Astrocyte (in vitro differentiated cells and primary cell): Measurements from ENCODE around the gene DIMT1. TPM values are rescaled to one million over a fixed set of nuclear protein-coding genes. Genes with fewer than 3 reads are reported as not detected.

ENCODE experiments used
- DNase-seq: peaks from one replicate; pipeline ENCODE4 v3.0.0-alpha.2; 2010; ENCODE audit warnings: low read depth
- FAIRE-seq: peaks from 2 replicates; lab custom pipeline; 2011; peaks lifted over from hg19 to GRCh38; lab: Jason Lieb, UNC
- H2AFZ ChIP-seq: 2 replicates; pipeline ENCODE4 v1.6.0; 2012; ENCODE audit warnings: low read depth, low read length, inconsistent platforms
- H3K27ac ChIP-seq: 2 replicates; pipeline ENCODE4 v1.5.1; 2011; ENCODE audit warnings: low read depth, low read length, inconsistent platforms
- H3K27me3 ChIP-seq: 2 replicates; pipeline ENCODE4 v1.6.0; 2011; ENCODE audit warnings: low read length, inconsistent platforms; ENCODE audit not compliant: insufficient read depth
- H3K36me3 ChIP-seq: 2 replicates; pipeline ENCODE4 v1.5.1; 2011; ENCODE audit warnings: low read length, inconsistent platforms; ENCODE audit not compliant: insufficient read depth
- H3K4me1 ChIP-seq: 2 replicates; pipeline ENCODE4 v1.5.1; 2011; ENCODE audit warnings: low read length, inconsistent platforms; ENCODE audit not compliant: insufficient read depth
- H3K4me2 ChIP-seq: 2 replicates; pipeline ENCODE4 v1.6.0; 2012; ENCODE audit warnings: low read length, inconsistent platforms
- H3K4me3 ChIP-seq: 2 replicates; pipeline ENCODE4 v1.5.1; 2011; ENCODE audit warnings: low read depth, mild to moderate bottlenecking, low read length, inconsistent platforms; ENCODE audit not compliant: insufficient read depth
- H3K79me2 ChIP-seq: 2 replicates; pipeline ENCODE4 v1.6.0; 2012; ENCODE audit warnings: mild to moderate bottlenecking, low read length, inconsistent platforms; ENCODE audit not compliant: insufficient read depth
- H3K9ac ChIP-seq: 2 replicates; pipeline ENCODE4 v1.6.0; 2012; ENCODE audit warnings: mild to moderate bottlenecking, low read length, inconsistent platforms
- H3K9me3 ChIP-seq: 2 replicates; pipeline ENCODE4 v1.5.1; 2012; ENCODE audit warnings: low read depth, mild to moderate bottlenecking, low read length, inconsistent platforms; ENCODE audit not compliant: insufficient read depth
- H4K20me1 ChIP-seq: 2 replicates; pipeline ENCODE4 v1.6.0; 2012; ENCODE audit warnings: low read length, inconsistent platforms; ENCODE audit not compliant: insufficient read depth
- H3K27ac Mint-ChIP-seq: one replicate; pipeline ENCODE4 v1.8.0; 2021; ENCODE audit warnings: mild to moderate bottlenecking, mixed read lengths; ENCODE audit not compliant: unreplicated experiment
- H3K27me3 Mint-ChIP-seq: one replicate; pipeline ENCODE4 v1.8.0; 2021; ENCODE audit warnings: low read depth, mixed read lengths; ENCODE audit not compliant: unreplicated experiment
- H3K36me3 Mint-ChIP-seq: one replicate; pipeline ENCODE4 v1.8.0; 2021; ENCODE audit warnings: low read depth, mixed read lengths; ENCODE audit not compliant: unreplicated experiment
- H3K4me1 Mint-ChIP-seq: one replicate; pipeline ENCODE4 v1.8.0; 2021; ENCODE audit warnings: low read depth, mixed read lengths; ENCODE audit not compliant: unreplicated experiment
- H3K4me3 Mint-ChIP-seq: one replicate; pipeline ENCODE4 v1.8.0; 2021; ENCODE audit warnings: mild to moderate bottlenecking, moderate library complexity, mixed read lengths; ENCODE audit not compliant: unreplicated experiment
- H3K9me3 Mint-ChIP-seq: one replicate; pipeline ENCODE4 v1.8.0; 2021; ENCODE audit warnings: mild to moderate bottlenecking, mixed read lengths; ENCODE audit not compliant: unreplicated experiment
- EZH2 ChIP-seq: IDR thresholded peaks from 2 replicates; pipeline ENCODE4 v1.6.1; 2012; ENCODE audit warnings: mild to moderate bottlenecking, low read length, inconsistent platforms; ENCODE audit not compliant: insufficient read depth
- total RNA-seq: library from RNA; stranded (reverse); gene quantifications from 2 replicates; pipeline ENCODE4 v1.2.1, GENCODE V29; 2021
- TF ChIP-seq, protein P1 (sequence below): IDR thresholded peaks from 2 replicates; pipeline ENCODE4 v1.5.1; 2011; ENCODE audit warnings: low read depth, mild to moderate bottlenecking, inconsistent platforms, low read length, moderate library complexity; ENCODE audit not compliant: insufficient read depth

DIMT1 gene
- total RNA-seq, 1 donor from 2014 or later, result 25.7 TPM

DNA sequence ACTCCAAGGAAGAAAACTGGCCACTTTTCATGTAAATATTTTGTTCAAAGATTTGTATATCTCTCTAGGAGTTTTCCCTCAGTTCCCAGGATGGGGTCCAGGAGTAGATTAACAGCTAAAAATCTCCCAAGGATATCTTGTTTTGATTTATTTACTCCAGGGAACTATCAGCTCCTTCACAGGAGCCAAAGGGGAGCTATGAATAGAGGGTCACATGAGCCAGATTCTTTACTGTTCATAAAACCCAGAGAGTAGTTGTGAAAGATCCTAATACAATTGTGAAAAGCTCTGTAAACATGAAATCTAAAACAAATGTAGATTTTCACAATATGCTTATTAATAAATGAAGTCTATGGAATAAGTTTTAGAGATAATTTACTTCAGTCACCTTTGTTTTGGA is 16.9 kb downstream of the DIMT1 start:
- Mint-ChIP-seq H3K27ac (no peak overlapping the region), H3K9me3 (no peaks in the 10 kb centered on the region), H3K4me1 (peaks cover 6% of the 10 kb centered on the region), H3K27me3 (no peaks in the 10 kb centered on the region), H3K36me3 (peaks cover 9% of the 10 kb centered on the region), H3K4me3 (no peak overlapping the region)
- DNase-seq (no peak), FAIRE-seq (no peak)
- Histone ChIP-seq H3K79me2 (no peaks in the 10 kb centered on the region), H3K27ac (no peak overlapping the region), H3K36me3 (peaks cover 51% of the 10 kb centered on the region), H3K9me3 (no peaks in the 10 kb centered on the region), H3K9ac (no peak overlapping the region), H3K4me3 (no peak overlapping the region), H3K4me2 (no peak overlapping the region), H3K27me3 (no peaks in the 10 kb centered on the region), H3K4me1 (peaks cover 8% of the 10 kb centered on the region), H2AFZ (no peak overlapping the region), H4K20me1 (no peaks in the 10 kb centered on the region)
- TF ChIP-seq, protein P1, sequence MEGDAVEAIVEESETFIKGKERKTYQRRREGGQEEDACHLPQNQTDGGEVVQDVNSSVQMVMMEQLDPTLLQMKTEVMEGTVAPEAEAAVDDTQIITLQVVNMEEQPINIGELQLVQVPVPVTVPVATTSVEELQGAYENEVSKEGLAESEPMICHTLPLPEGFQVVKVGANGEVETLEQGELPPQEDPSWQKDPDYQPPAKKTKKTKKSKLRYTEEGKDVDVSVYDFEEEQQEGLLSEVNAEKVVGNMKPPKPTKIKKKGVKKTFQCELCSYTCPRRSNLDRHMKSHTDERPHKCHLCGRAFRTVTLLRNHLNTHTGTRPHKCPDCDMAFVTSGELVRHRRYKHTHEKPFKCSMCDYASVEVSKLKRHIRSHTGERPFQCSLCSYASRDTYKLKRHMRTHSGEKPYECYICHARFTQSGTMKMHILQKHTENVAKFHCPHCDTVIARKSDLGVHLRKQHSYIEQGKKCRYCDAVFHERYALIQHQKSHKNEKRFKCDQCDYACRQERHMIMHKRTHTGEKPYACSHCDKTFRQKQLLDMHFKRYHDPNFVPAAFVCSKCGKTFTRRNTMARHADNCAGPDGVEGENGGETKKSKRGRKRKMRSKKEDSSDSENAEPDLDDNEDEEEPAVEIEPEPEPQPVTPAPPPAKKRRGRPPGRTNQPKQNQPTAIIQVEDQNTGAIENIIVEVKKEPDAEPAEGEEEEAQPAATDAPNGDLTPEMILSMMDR, result no peak
- no peak for TF ChIP-seq EZH2

DNA sequence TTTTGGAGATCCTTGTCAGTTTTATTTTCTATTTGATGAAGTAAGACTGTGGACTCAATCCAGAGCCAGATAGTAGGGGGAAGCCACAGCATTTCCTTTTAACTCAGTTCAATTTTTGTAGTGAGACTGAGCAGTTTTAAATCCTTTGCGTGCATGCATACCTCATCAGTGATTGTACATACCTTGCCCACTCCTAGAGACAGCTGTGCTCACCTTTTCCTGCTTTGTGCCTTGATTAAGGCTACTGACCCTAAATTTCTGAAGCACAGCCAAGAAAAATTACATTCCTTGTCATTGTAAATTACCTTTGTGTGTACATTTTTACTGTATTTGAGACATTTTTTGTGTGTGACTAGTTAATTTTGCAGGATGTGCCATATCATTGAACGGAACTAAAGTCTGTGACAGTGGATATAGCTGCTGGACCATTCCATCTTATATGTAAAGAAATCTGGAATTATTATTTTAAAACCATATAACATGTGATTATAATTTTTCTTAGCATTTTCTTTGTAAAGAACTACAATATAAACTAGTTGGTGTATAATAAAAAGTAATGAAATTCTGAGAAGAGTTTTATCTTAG is 17.8 kb downstream of the DIMT1 start:
- Mint-ChIP-seq H3K36me3 (peaks cover 12% of the 10 kb centered on the region), H3K9me3 (no peaks in the 10 kb centered on the region), H3K27ac (no peak overlapping the region), H3K4me1 (peaks cover 6% of the 10 kb centered on the region), H3K27me3 (no peaks in the 10 kb centered on the region), H3K4me3 (no peak overlapping the region)
- no peak for FAIRE-seq
- H2AFZ ChIP-seq, result no peak overlapping the region
- no peak overlapping the region for H3K27ac ChIP-seq
- no peak overlapping the region for H3K4me3 ChIP-seq
- TF ChIP-seq EZH2, result no peak
- TF ChIP-seq, protein P1, result no peak
- H3K4me2 ChIP-seq, result peak overlapping the region; percentile 35
- no peaks in the 10 kb centered on the region for H4K20me1 ChIP-seq
- DNase-seq, result peak; percentile 35
- H3K4me1 ChIP-seq, result peaks cover 8% of the 10 kb centered on the region
- no peaks in the 10 kb centered on the region for H3K79me2 ChIP-seq
- H3K27me3 ChIP-seq, result no peaks in the 10 kb centered on the region
- no peak overlapping the region for H3K9ac ChIP-seq
- peaks cover 55% of the 10 kb centered on the region for H3K36me3 ChIP-seq
- H3K9me3 ChIP-seq, result no peaks in the 10 kb centered on the region

- peaks cover 51% of the 10 kb centered on the region for H3K36me3 ChIP-seq
- no peaks in the 10 kb centered on the region for H3K27me3 ChIP-seq
- H3K4me2 ChIP-seq, result no peak overlapping the region
- Mint-ChIP-seq H3K36me3 (peaks cover 10% of the 10 kb centered on the region), H3K27me3 (no peaks in the 10 kb centered on the region), H3K4me1 (peaks cover 6% of the 10 kb centered on the region), H3K9me3 (no peaks in the 10 kb centered on the region), H3K27ac (no peak overlapping the region), H3K4me3 (no peak overlapping the region)
- no peak overlapping the region for H3K4me3 ChIP-seq
- no peak overlapping the region for H3K9ac ChIP-seq
- H2AFZ ChIP-seq, result no peak overlapping the region
- H3K9me3 ChIP-seq, result no peaks in the 10 kb centered on the region
- FAIRE-seq (peak; percentile 9), DNase-seq (no peak)
- no peaks in the 10 kb centered on the region for H3K79me2 ChIP-seq
- H3K4me1 ChIP-seq, result peaks cover 8% of the 10 kb centered on the region
- no peak overlapping the region for H3K27ac ChIP-seq
- no peak for TF ChIP-seq EZH2
- TF ChIP-seq, protein P1, result no peak
- H4K20me1 ChIP-seq, result no peaks in the 10 kb centered on the region
Measured at GRCh38 chr5:62385131-62385530, 18.6 kb downstream of the DIMT1 start.
